T-helper 17 cell (primary cell): ENCODE data around the gene PLA2G6. TPM values are rescaled to one million over a fixed set of nuclear protein-coding genes. Genes with fewer than 3 reads are reported as not detected.

Experiments
- ATAC-seq: fragments of 150-1000 bp; cut with Tn5 transposase; 2 replicates; pipeline ENCODE4 v1.10.0; 2021; ENCODE audit warnings: mild to moderate bottlenecking, moderate library complexity
- DNase-seq, 3 donors: peaks; one replicate each; pipeline versions ENCODE4 v3.0.0 to v3.0.0-alpha.2; 2020 to 2021
- H3K9me3 ChIP-seq: one replicate; pipeline ENCODE4 v1.7.0; 2013; ENCODE audit warnings: low read length, mild to moderate bottlenecking; ENCODE audit not compliant: control insufficient read depth, poor library complexity, severe bottlenecking
- H3K27ac Mint-ChIP-seq: one replicate; pipeline ENCODE4 v1.8.0; 2022; ENCODE audit warnings: mild to moderate bottlenecking, moderate library complexity, mixed read lengths
- H3K27me3 Mint-ChIP-seq: one replicate; pipeline ENCODE4 v1.8.0; 2022; ENCODE audit warnings: mixed read lengths
- H3K36me3 Mint-ChIP-seq: one replicate; pipeline ENCODE4 v1.8.0; 2022; ENCODE audit warnings: low read depth, mixed read lengths
- H3K4me1 Mint-ChIP-seq: one replicate; pipeline ENCODE4 v1.8.0; 2022; ENCODE audit warnings: mild to moderate bottlenecking, mixed read lengths
- H3K4me3 Mint-ChIP-seq: one replicate; pipeline ENCODE4 v1.8.0; 2022; ENCODE audit warnings: mild to moderate bottlenecking, moderate library complexity, mixed read lengths
- total RNA-seq, 4 donors: library from RNA in 2 of 4; stranded (reverse) in 2 of 4; gene quantifications; one replicate each; pipeline ENCODE4 v1.2.3 and lab custom pipeline; 2022 to 2026

PLA2G6 gene
- total RNA-seq, 2 donors from 2014 or later = 72.2 to 91.4 TPM

DNA sequence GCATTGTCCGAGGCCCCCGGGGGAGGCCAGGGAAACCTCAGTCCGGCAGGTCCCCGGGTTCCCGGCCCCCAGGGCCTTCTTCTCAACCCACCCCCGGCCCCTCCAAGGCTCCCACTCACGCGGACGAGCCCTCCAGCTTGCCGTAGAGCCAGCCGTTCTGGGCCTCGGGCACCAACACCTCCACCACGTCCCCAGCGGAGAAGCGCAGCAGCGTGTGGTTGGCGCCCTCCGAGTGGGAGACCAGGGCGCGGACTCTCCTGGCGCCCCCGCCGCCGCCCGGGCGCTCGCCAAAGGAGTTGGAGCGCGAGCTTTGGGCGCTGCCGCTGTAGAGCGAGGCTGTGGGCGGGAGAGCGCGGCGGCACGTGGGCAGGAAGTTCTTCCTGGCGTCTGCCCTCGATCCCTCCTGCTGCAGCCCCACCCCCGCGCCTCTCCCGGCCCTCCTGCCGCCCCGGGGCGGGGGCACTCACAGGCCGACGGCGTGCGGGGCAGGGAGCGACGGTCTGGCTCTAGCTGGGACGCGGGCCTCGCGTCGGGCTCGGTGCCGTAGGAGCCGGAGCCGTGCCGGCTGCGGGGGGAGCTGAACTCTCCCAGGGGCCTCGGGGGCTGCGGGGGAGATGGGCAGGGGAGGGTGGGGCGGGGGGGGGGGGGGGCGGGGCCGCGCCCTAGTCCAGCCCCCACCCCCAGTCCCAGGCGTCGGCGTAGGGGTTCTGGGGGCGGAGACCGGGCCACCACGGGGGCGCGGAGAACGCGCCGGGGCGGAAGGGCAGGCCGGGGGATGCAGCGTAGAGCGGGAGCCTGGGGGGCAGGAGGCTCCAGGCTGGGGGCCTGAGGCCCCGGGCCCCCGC, 92.8 kb downstream of the PLA2G6 start:
- ATAC-seq (no peak), DNase-seq (no peak)
- H3K27ac Mint-ChIP-seq = no peak overlapping the region
- H3K4me1 Mint-ChIP-seq = peaks cover 6% of the 10 kb centered on the region
- H3K36me3 Mint-ChIP-seq = peaks cover 2% of the 10 kb centered on the region
- no peaks in the 10 kb centered on the region for H3K9me3 ChIP-seq
- peaks cover 5% of the 10 kb centered on the region for H3K27me3 Mint-ChIP-seq
- H3K4me3 Mint-ChIP-seq = no peak overlapping the region

DNA sequence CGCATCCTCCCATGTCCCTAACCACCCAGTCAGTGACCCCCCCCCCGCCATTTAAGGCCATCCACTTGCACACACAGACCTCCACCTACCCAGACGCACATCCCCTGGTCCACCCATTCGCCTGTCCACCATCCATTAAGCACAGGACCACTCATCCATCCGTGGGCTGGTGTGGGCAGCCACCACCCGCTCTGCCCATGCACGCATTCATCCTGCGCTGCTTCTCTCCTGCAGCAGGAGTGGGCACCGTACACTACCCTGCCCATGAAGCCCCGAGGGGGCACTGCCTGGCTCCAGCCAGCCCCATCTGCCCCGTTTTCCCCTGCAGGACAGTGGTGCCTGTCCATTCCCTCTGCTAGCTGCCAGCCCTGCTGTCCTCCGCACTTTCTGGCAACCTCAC, 93.8 kb downstream of the PLA2G6 start:
- Mint-ChIP-seq H3K36me3 (peaks cover 2% of the 10 kb centered on the region), H3K4me3 (no peak overlapping the region), H3K27ac (no peak overlapping the region), H3K4me1 (peaks cover 8% of the 10 kb centered on the region), H3K27me3 (peaks cover 11% of the 10 kb centered on the region)
- H3K9me3 ChIP-seq = no peaks in the 10 kb centered on the region
- DNase-seq = no peak
- no peak for ATAC-seq

DNA sequence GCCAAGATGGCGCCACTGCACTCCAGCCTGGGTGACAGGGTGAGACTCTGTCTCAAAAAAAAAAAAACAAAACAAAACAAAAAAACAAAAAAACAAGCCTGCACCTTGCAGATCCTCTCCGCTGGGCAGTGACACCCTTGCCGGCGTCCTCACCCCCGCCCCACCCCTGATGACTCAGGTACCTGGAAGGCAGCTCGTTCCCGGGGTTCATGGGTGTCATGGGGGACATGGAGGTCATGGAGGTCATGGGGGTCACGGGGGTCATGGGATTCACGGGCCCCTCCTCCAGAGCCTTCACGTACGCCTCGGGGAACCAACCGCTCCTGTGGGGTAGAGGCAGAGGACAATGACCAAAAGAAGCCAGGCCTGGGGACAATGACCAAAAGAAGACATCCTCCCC, 94.7 kb downstream of the PLA2G6 start:
- no peak overlapping the region for H3K4me3 Mint-ChIP-seq
- peaks cover 12% of the 10 kb centered on the region for H3K27me3 Mint-ChIP-seq
- peaks cover 2% of the 10 kb centered on the region for H3K36me3 Mint-ChIP-seq
- H3K27ac Mint-ChIP-seq = no peak overlapping the region
- ATAC-seq (no peak), DNase-seq (no peak)
- no peaks in the 10 kb centered on the region for H3K9me3 ChIP-seq
- H3K4me1 Mint-ChIP-seq = peaks cover 10% of the 10 kb centered on the region

DNA sequence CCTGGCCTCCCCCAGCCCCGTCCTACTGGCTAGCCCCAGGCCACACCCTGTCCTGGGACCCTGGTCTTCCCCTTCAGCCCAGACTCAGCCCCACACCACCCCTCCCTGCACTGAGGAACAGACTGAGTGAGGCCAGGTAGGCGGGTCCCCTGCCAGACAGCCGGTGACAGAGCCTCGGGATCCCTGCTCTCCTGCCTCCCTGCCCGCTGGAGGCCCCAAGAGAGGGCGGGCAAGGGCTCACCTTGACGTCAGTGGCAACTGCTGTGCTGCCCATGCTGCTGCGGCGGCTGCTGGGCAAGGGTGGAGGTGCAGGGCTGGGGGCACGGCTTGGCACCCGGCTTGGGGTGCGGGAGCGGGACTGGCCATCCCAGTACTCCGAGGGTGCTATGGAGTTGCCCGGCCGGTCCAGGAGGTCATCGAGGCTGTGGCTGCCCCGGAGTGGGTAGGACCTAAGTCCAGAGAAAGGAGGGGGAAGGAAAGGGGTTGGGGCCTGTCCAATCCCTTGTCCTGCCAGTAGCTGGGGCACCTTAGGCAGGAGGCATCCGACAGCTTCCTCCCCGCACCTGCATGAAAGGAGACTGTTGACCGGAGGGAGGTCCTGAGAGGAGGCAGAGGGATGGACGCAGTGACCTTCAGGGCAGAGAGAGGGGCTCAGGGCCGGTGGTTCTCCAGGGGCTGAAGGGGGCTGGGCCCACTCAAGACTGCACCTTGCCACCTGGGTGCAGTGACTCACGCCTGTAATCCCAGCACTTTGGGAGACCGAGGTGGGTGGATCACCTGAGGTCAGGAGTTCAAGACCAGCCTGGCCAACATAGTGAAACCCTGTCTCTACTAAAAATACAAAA, 95.4 kb downstream of the PLA2G6 start:
- no peak for ATAC-seq
- peaks cover 2% of the 10 kb centered on the region for H3K36me3 Mint-ChIP-seq

DNA sequence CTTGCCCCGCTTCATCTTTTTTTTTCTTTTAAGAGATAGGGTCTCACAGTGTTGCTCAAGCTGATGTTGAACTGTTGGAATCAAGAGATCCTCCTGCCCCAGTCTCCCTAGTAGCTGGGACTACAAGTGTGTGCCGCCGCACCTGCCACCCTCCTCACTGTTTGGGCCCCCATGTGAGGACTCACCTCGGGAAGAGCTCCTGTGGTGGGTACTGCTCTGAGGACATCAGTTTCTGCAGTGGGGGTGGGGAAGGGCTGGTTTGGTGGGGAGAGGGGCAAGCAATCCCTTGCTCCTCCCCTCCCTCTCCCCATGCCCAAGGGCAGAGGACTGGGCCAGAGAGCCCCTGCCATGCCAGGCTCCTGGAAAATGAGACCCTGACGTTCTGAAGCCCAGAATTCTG, 96.1 kb downstream of the PLA2G6 start:
- peaks cover 12% of the 10 kb centered on the region for H3K4me1 Mint-ChIP-seq
- ATAC-seq (no peak), DNase-seq (no peak)
- H3K36me3 Mint-ChIP-seq = peaks cover 2% of the 10 kb centered on the region
- peaks cover 12% of the 10 kb centered on the region for H3K27me3 Mint-ChIP-seq
- no peaks in the 10 kb centered on the region for H3K9me3 ChIP-seq
- H3K4me3 Mint-ChIP-seq = no peak overlapping the region
- no peak overlapping the region for H3K27ac Mint-ChIP-seq

More for the DNA sequence above, 95.4 kb downstream of the PLA2G6 start:
- Mint-ChIP-seq H3K27ac (no peak overlapping the region), H3K4me3 (no peak overlapping the region), H3K27me3 (peaks cover 12% of the 10 kb centered on the region), H3K4me1 (peaks cover 12% of the 10 kb centered on the region)
- no peaks in the 10 kb centered on the region for H3K9me3 ChIP-seq
- DNase-seq = no peak

DNA sequence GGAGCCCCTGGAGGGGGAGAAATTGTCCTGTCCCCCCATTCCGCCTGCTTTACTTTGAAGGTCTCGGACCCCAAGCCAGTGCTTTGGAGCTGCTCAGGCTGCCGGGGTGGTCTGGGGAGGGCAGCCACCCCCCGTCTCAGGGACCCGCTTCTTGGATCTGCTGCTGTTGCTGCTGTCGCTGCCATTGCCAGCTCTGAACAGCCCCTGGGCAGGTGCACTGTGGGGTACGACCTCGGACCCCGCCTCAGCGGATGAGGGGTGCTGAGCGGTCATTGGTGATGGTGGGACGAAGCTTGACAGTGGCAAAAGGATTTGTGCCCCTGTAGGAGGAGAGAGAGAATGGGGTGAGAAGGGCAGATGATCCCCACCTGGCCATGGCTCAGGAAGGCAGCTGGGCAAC, 96.6 kb downstream of the PLA2G6 start:
- H3K27me3 Mint-ChIP-seq = peaks cover 15% of the 10 kb centered on the region
- H3K4me1 Mint-ChIP-seq = peaks cover 12% of the 10 kb centered on the region
- H3K27ac Mint-ChIP-seq = no peak overlapping the region
- H3K36me3 Mint-ChIP-seq = peaks cover 2% of the 10 kb centered on the region
- ATAC-seq = no peak
- no peak for DNase-seq
- no peaks in the 10 kb centered on the region for H3K9me3 ChIP-seq
- H3K4me3 Mint-ChIP-seq = no peak overlapping the region

DNA sequence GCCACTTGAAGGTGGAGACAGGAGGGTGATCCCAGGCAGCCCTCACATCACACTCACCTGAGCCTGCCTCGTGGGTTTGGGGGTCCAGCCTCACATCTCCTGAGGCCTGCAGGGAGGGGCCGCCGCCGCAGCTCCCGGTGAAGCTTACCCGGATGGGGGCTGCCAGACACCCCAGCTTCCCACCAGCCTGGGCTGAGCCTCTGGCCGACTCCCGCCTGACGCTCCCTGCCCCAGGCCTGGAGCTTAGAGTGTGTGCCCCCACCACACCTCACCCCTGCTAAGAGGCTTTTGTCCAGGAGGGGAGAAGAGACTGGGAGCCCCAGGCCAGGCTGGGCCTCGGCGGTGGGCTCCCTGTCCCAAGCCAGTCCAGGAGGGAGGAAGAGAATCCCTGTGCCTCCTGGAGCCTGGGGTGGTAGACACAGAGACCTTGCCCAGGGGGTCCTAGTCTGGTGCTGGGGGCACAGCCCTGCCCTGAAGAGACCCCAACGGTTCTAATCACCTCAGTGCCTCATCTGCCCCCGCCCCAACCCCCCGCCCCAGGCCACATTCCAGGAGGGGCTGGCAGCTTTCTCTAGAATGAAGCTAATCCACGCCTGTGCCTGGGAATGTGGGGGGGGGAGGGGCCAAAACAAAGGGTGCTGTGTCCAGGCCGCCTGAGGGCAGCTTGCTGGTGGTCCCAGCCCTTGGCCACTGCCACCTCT, 97.5 kb downstream of the PLA2G6 start, which contains the start of gene SLC16A8:
Gene SLC16A8, minus strand, starts transcription at position 254 of the 701 bp plus-strand sequence. CDS start 1,311 bp downstream, outside the sequence.
- peaks cover 10% of the 10 kb centered on the region for H3K4me1 Mint-ChIP-seq
- H3K36me3 Mint-ChIP-seq = peaks cover 2% of the 10 kb centered on the region
- H3K27me3 Mint-ChIP-seq = peaks cover 23% of the 10 kb centered on the region
- H3K27ac Mint-ChIP-seq = no peak within 1 kb of the TSS
- ATAC-seq (no peak), DNase-seq (no peak)
- H3K4me3 Mint-ChIP-seq = peak within 1 kb of the TSS; percentile 28
- H3K9me3 ChIP-seq = no peaks in the 10 kb centered on the region

DNA sequence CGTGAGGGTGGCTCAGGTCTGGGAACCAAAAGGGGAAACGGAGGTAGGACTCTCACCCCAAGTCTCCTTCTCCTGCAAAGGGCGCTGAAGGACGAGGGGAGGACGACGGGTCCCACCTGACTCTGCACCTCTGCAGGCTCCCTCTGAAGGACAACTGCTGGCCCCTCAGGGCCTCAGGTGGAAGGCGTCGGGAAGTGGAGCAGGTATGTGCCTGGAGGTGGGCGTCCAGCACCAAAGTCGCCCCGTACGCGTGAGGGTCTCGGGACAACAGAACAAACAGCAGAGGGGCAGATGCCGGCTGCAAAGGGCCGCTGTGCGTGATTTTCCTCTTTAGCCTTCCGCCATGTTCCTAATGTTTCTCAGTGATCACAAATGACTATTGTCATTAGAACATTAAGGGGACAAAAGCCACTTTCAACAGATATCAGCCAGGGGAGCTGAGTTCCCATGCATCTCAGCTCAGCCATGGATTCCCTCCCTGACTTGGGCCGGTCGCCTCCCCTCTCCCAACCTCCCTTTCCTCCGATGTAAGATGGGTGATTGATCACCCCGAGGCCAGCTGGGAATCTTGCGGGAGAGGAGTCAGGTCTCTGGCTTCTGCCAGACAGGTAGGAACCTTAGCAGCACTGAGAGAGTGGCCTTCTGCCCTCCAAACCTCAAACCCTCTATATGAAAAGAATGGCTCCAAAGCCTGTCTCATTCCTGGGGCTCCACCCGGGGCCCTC, 98.5 kb downstream of the PLA2G6 start:
- no peak overlapping the region for H3K27ac Mint-ChIP-seq
- H3K36me3 Mint-ChIP-seq = peaks cover 2% of the 10 kb centered on the region
- DNase-seq (no peak), ATAC-seq (no peak)
- no peaks in the 10 kb centered on the region for H3K9me3 ChIP-seq
- H3K4me1 Mint-ChIP-seq = peaks cover 10% of the 10 kb centered on the region
- H3K27me3 Mint-ChIP-seq = peaks cover 23% of the 10 kb centered on the region
- H3K4me3 Mint-ChIP-seq = peak overlapping the region; percentile 28

DNA sequence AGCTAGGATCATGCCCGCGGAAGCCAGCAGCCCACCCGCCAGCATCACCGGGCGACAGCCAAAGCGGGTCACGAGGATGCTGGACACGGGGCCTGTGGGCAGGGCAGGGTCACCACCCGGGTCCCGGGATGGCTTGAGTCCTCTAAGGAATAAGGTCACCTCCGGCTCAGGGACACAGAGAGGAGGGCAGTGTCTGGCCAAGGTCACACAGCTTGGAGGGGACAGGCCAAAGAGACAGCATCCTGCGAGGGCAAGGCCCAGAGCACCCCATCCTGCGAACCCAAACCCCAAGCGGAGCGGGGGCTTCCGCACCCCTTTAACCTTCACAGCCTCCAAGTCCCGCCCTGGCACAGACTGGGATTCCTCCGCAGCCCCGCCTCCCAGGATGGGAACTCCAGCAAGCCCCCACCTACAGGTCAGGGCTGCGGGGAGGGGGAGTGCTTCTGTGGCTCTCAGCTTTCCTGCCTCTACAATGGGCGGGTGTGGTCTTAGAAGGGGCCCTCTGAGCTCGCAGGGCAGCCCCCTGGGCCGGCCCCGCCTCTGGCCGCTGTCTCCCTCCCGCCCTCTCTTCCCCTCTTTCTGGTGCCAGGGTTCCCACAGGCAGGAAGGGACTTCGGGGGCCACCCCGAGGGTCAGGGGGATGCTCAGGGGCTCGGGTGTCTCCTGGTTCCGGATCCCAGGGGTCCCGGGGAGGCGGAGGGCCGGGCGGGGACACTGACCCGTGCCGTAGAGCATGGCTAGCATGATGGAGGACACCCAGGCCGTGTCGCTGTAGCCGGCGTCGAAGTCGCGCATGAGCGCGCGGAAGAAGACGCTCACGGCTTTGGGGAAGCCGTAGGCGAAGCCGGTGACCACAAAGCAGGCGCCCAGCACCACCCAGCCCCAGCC, 99.4 kb downstream of the PLA2G6 start:
- Mint-ChIP-seq H3K4me1 (peaks cover 6% of the 10 kb centered on the region), H3K27me3 (peaks cover 18% of the 10 kb centered on the region), H3K27ac (no peak overlapping the region), H3K4me3 (peak overlapping the region; percentile 45), H3K36me3 (peaks cover 2% of the 10 kb centered on the region)
- ATAC-seq (no peak), DNase-seq (no peak)
- no peaks in the 10 kb centered on the region for H3K9me3 ChIP-seq

DNA sequence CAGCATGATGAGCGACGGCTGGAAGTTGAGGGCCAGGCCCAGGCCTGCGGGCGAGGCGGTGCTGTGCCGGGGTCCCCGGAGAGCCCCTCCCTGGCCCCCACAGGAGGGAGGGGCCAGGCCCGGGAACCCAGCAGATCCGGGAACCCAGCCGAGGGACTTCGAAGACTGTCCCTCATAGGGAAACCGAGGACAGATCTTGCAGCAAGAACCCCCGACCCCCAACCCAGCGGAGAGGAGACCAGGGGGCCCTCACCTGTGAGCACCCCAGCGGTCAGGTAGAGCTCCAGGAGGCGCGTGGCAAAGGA, 100.0 kb downstream of the PLA2G6 start:
- Mint-ChIP-seq H3K27ac (no peak overlapping the region), H3K36me3 (peaks cover 2% of the 10 kb centered on the region), H3K27me3 (peaks cover 18% of the 10 kb centered on the region), H3K4me3 (no peak overlapping the region), H3K4me1 (peaks cover 6% of the 10 kb centered on the region)
- peak; percentile 21 for ATAC-seq
- H3K9me3 ChIP-seq = no peaks in the 10 kb centered on the region
- no peak for DNase-seq

DNA sequence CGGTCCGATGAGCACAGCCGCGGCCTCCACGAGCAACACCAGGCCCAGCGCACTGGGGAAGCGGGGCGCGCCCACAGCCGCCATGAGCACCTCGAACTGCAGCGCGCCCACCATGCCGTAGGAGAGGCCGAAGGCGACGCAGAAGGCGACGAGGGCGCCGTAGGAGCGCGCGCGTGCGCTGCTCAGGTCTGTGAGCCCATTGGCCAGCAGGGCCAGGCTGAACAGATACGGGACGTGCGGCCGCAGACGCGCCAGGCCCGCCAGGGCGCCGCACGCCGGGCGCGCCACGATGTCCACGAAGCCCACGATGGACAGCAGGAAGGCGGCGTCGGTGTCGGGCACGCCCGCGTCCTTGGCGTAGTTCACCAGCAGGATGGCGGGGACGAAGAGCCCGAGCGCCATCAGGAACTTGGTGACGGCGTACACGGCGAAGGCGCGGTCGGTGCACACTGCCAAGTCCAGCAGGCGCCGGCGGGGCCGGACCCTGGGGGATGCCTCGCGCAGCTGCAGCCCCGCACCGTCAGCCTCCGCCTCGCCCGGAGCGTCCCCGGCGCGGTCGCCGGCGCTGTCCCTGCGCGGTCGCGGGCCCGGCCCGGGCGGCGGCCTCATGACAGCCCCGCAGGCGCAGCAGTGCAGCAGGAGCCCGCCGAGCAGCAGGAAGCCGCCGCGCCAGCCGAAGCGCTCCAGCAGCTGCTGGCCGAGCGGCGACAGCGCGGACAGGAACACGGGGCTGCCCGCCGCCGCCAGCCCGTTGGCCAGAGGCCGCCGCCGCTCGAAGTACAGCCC, 100.6 kb downstream of the PLA2G6 start:
- Mint-ChIP-seq H3K27me3 (peaks cover 18% of the 10 kb centered on the region), H3K27ac (no peak overlapping the region), H3K4me1 (peaks cover 6% of the 10 kb centered on the region), H3K36me3 (peaks cover 2% of the 10 kb centered on the region), H3K4me3 (peak overlapping the region; percentile 59)
- ATAC-seq (peak; percentile 57), DNase-seq (no peak)
- no peaks in the 10 kb centered on the region for H3K9me3 ChIP-seq
